HepG2 (cell line): ENCODE results near the gene CACNA1G. TPM values are rescaled to one million over a fixed set of nuclear protein-coding genes. Genes with fewer than 3 reads are reported as not detected.
A peak's percentile ranks its signal among the peaks of the same experiment; 100 is the strongest.

ENCODE experiments used
- EHMT2 ChIP-seq: fragments of 200-600 bp; sonication (generic); IDR thresholded peaks from 2 replicates; pipeline ENCODE4 v1.7.0; 2017; ENCODE audit warnings: antibody characterized with exemption, low read depth, low read length, borderline replicate concordance
- GABPA ChIP-seq, 2 experiments: IDR thresholded peaks; 2 replicates each; pipeline ENCODE4 v1.6.1; 2011 to 2016; ENCODE audit warnings: low read depth in 2 of 2, low read length in 1 of 2, missing biosample characterization in 1 of 2, missing genetic modification characterization in 1 of 2
- GTF2F1 ChIP-seq: fragments of 150-350 bp; IDR thresholded peaks from 2 replicates; pipeline ENCODE4 v1.6.1; 2014; ENCODE audit warnings: low read length
- GTF3A ChIP-seq: sonication (generic); formaldehyde crosslinking; conservative IDR thresholded peaks from 2 replicates; pipeline ENCODE4 v1.4.0; 2020; ENCODE audit warnings: mild to moderate bottlenecking, missing genetic modification reagents
- KAT7 ChIP-seq: IDR thresholded peaks from 2 replicates; pipeline ENCODE4 v1.6.1; 2018; ENCODE audit warnings: borderline replicate concordance, missing compliant biosample characterization
- MIER2 ChIP-seq: IDR thresholded peaks from 2 replicates; pipeline ENCODE4 v1.6.1; 2016; ENCODE audit warnings: missing biosample characterization, missing genetic modification reagents
- MZF1 ChIP-seq: sonication (generic); formaldehyde crosslinking; IDR thresholded peaks from 2 replicates; pipeline ENCODE4 v1.8.1; 2023; ENCODE audit warnings: mild to moderate bottlenecking, missing genetic modification reagents, borderline replicate concordance
- NBN ChIP-seq: fragments of 450-650 bp; conservative IDR thresholded peaks from 2 replicates; pipeline ENCODE4 v1.6.1; 2017
- TCF12 ChIP-seq, 2 experiments: fragments of 450-650 bp in 1 of 2; sonication (generic) in 1 of 2; formaldehyde crosslinking in 1 of 2; IDR thresholded peaks; 2 replicates each; pipeline versions ENCODE4 v1.6.1 to v1.8.0; 2017 to 2022; ENCODE audit warnings: antibody characterized with exemption in 1 of 2, mild to moderate bottlenecking in 1 of 2, missing genetic modification reagents in 1 of 2, moderate library complexity in 1 of 2
- ZBTB10 ChIP-seq: sonication (generic); formaldehyde crosslinking; IDR thresholded peaks from 2 replicates; pipeline ENCODE4 v1.4.0; 2020; ENCODE audit warnings: missing genetic modification reagents, borderline replicate concordance
- ZBTB46 ChIP-seq: sonication (generic); formaldehyde crosslinking; IDR thresholded peaks from 2 replicates; pipeline ENCODE4 v1.4.0; 2020; ENCODE audit warnings: mild to moderate bottlenecking, missing genetic modification reagents, borderline replicate concordance
- ZNF407 ChIP-seq: sonication (generic); formaldehyde crosslinking; IDR thresholded peaks from one replicate; pipeline ENCODE4 v1.5.1; 2020; ENCODE audit warnings: mild to moderate bottlenecking, missing genetic modification reagents; ENCODE audit errors: not compliant biosample characterization
- ZNF543 ChIP-seq: sonication (generic); formaldehyde crosslinking; IDR thresholded peaks from 2 replicates; pipeline ENCODE4 v1.4.0; 2020; ENCODE audit warnings: mild to moderate bottlenecking, missing genetic modification reagents
- ZNF713 ChIP-seq: sonication (generic); formaldehyde crosslinking; IDR thresholded peaks from 2 replicates; pipeline ENCODE4 v1.4.0; 2020; ENCODE audit warnings: mild to moderate bottlenecking, missing genetic modification reagents
- ZSCAN12 ChIP-seq: sonication (generic); formaldehyde crosslinking; IDR thresholded peaks from 2 replicates; pipeline ENCODE4 v1.9.0; 2021; ENCODE audit warnings: mild to moderate bottlenecking, missing genetic modification reagents
- polyA plus RNA-seq, 8 experiments: library from polyadenylated mRNA; depleted of rRNA in 3 of 8; stranded (reverse) in 7 of 8; unstranded in 1 of 8; fragments of >200 nt; fragmentation: Illumina TruSeq in 4 of 8; extraction: Trizol in 4 of 8; gene quantifications; 2 replicates each; pipeline versions ENCODE4 v1.2.1 to v1.2.3, GENCODE V29; 2011 to 2016; ENCODE audit warnings: low read depth in 4 of 8, missing spikeins in 1 of 8, mixed read lengths in 1 of 8; ENCODE audit not compliant: insufficient read depth in 1 of 8
- total RNA-seq, 5 experiments: library from RNA; depleted of rRNA; stranded (reverse); fragments of >200 nt; fragmentation: Illumina TruSeq; extraction: Trizol; gene quantifications; 2 replicates each; pipeline ENCODE4 v1.2.3, GENCODE V29; 2016; ENCODE audit warnings: low read depth in 1 of 5

Gene CACNA1G
- total and polyA plus RNA-seq, 2 of the 13 experiments (the other 11 are each of a cell fraction or from before 2014, with no cell fraction given): 0.02 TPM; not detected in 1

GRCh38 chr17:50627782-50628601, 67.5 kb downstream of the CACNA1G start (continued):
- no peak for TF ChIP-seq MZF1 (CRISPR knock-in tag)
- TF ChIP-seq GTF3A (CRISPR knock-in tag): no peak
- TF ChIP-seq ZNF407 (CRISPR knock-in tag): no peak
- no peak for TF ChIP-seq TCF12 (IDR thresholded peaks at IDR 0.05)
- TF ChIP-seq TCF12 (CRISPR knock-in tag; IDR thresholded peaks at IDR 0.05): no peak; the same call in 1 of the 2 replicates
- TF ChIP-seq GABPA (IDR thresholded peaks at IDR 0.05; ENCODE audit: low read depth, low read length): no peak
- peak; percentile 41 for TF ChIP-seq GABPA (CRISPR knock-in tag; IDR thresholded peaks at IDR 0.05; ENCODE audit: low read depth)
- peak; percentile 86; the same call in 1 of the 2 replicates for TF ChIP-seq ZNF543
- no peak for TF ChIP-seq ZSCAN12
- no peak for TF ChIP-seq ZBTB10 (CRISPR knock-in tag)
- TF ChIP-seq EHMT2: no peak
- no peak for TF ChIP-seq MIER2 (CRISPR knock-in tag)
- peak; percentile 62; the same call in 1 of the 2 replicates for TF ChIP-seq ZNF713
- TF ChIP-seq NBN: no peak
- no peak for TF ChIP-seq GTF2F1
- TF ChIP-seq KAT7 (CRISPR knock-in tag): no peak; the same call in 1 of the 2 replicates
- peak; percentile 42; the same call in 1 of the 2 replicates for TF ChIP-seq ZBTB46
